Panc1 (cell line): ENCODE results near the gene EPB41L4B. TPM values are rescaled to one million over a fixed set of nuclear protein-coding genes. Genes with fewer than 3 reads are reported as not detected.

Source experiments
- ATAC-seq: fragments of 200-7000 bp; cut with Tn5 transposase; 2 replicates; pipeline ENCODE4 v1.9.1; 2020; ENCODE audit warnings: mild to moderate bottlenecking, moderate library complexity
- BruUV-seq: library from RNA; stranded (reverse); fragments of 400-500 nt; replicated peaks from 2 replicates; lab custom pipeline; 2021; lab: Mats Ljungman, UMichigan
- CTCF ChIA-PET: fragments of 300-600 bp; sonication (Branson Sonifier 250); formaldehyde crosslinking; loops from one replicate; lab custom pipeline; 2022; ENCODE audit warnings: antibody characterized with exemption; lab: Charles Lee
- POLR2A ChIA-PET: fragments of 300-600 bp; sonication (Branson Sonifier 250); formaldehyde crosslinking; loops from one replicate; lab custom pipeline; 2022; ENCODE audit warnings: antibody characterized with exemption; lab: Charles Lee
- DNase-seq: peaks from one replicate; pipeline ENCODE4 v3.0.0-alpha.2; 2010; ENCODE audit warnings: low read depth, low spot score
- H3K27ac ChIP-seq: 2 replicates; pipeline ENCODE4 v1.5.1; 2011; ENCODE audit warnings: mild to moderate bottlenecking, low read length, inconsistent platforms
- H3K27me3 ChIP-seq: fragments of 200-500 bp; sonication (Bioruptor generic); 2 replicates; pipeline ENCODE4 v1.6.0; 2014; ENCODE audit warnings: low read length, inconsistent platforms; ENCODE audit not compliant: control insufficient read depth, insufficient read depth
- H3K36me3 ChIP-seq: fragments of 200-500 bp; sonication (Bioruptor generic); 2 replicates; pipeline ENCODE4 v1.5.1; 2014; ENCODE audit warnings: inconsistent platforms, mild to moderate bottlenecking, low read length, moderate library complexity; ENCODE audit not compliant: control insufficient read depth, insufficient read depth
- H3K4me1 ChIP-seq: 2 replicates; pipeline ENCODE4 v1.5.1; 2011; ENCODE audit warnings: inconsistent platforms, mild to moderate bottlenecking, low read length, moderate library complexity; ENCODE audit not compliant: control insufficient read depth, insufficient read depth
- H3K4me3 ChIP-seq, 2 experiments: 2 replicates each; pipeline ENCODE4 v1.5.1; 2011 to 2012; ENCODE audit warnings: low read depth in 2 of 2, low read length in 2 of 2, mild to moderate bottlenecking in 2 of 2, inconsistent platforms in 1 of 2, moderate library complexity in 1 of 2
- H3K9me3 ChIP-seq: fragments of 200-500 bp; sonication (Bioruptor generic); 2 replicates; pipeline ENCODE4 v1.5.1; 2014; ENCODE audit warnings: low read depth, mild to moderate bottlenecking, inconsistent platforms, low read length, moderate library complexity; ENCODE audit not compliant: control insufficient read depth, insufficient read depth
- CTCF ChIP-seq: fragments of 450-650 bp; IDR thresholded peaks from 2 replicates; pipeline ENCODE4 v1.5.1; 2017; ENCODE audit warnings: mild to moderate bottlenecking
- POLR2AphosphoS5 ChIP-seq: IDR thresholded peaks from 2 replicates; pipeline ENCODE4 v1.6.1; 2012; ENCODE audit warnings: mild to moderate bottlenecking, low read depth, low read length, moderate library complexity
- REST ChIP-seq, 2 experiments: IDR thresholded peaks; 2 replicates each; pipeline ENCODE4 v1.6.1; 2011 to 2012; ENCODE audit warnings: low read depth in 2 of 2, control low read depth in 1 of 2, low read length in 1 of 2, mild to moderate bottlenecking in 1 of 2, moderate library complexity in 1 of 2; ENCODE audit not compliant: insufficient read depth in 1 of 2
- SIN3A ChIP-seq: IDR thresholded peaks from 2 replicates; pipeline ENCODE4 v1.6.1; 2012; ENCODE audit warnings: low read depth, mild to moderate bottlenecking, low read length, moderate library complexity, borderline replicate concordance; ENCODE audit not compliant: insufficient read depth
- TCF7L2 ChIP-seq: IDR thresholded peaks from 2 replicates; pipeline ENCODE4 v1.6.1; 2011; ENCODE audit warnings: mild to moderate bottlenecking, low read depth, low read length, inconsistent platforms
- in situ Hi-C: cut with HindIII; loops from 2 replicates; pipeline ENCODE4 v1.10.0; 2016; ENCODE audit warnings: low sequenced_read_pairs, low pct_unique_long_range_greater_than_20kb
- intact Hi-C: fragments of 100-400 bp; cut with micrococcal nuclease; formaldehyde crosslinking; loops from one replicate; pipeline ENCODE4 v1.10.0; 2022; ENCODE audit not compliant: unreplicated experiment
- total RNA-seq: library from RNA; stranded (reverse); gene quantifications from one replicate; pipeline ENCODE4 v1.2.1, GENCODE V29; 2021; ENCODE audit not compliant: unreplicated experiment

Gene EPB41L4B
- total RNA-seq, 1 experiment from 2014 or later, result 27.8 TPM

- no peak overlapping the region for H3K27ac ChIP-seq
- ATAC-seq, result no peak
- DNase-seq, result no peak
- H3K9me3 ChIP-seq, result no peaks in the 10 kb centered on the region
- ChIA-PET POLR2A (no interaction called here), CTCF (no interaction called here)
- intact Hi-C loops (no loop called here), in situ Hi-C loops (no loop called here)
- no peak overlapping the region for H3K4me3 ChIP-seq
- H3K4me1 ChIP-seq, result 0 out of 2 replicates have a peak, but pooled peaks cover 3% of the 10 kb centered on the region
- no TSS peak for BruUV-seq
- TF ChIP-seq TCF7L2 (no peak), REST (IDR thresholded peaks at IDR 0.05; ENCODE audit: insufficient read depth in 1 of 2, low read depth in 2 of 2, low read length in 1 of 2) (no peak), SIN3A (no peak), CTCF (no peak), POLR2AphosphoS5 (no peak)
- no peaks in the 10 kb centered on the region for H3K27me3 ChIP-seq
- H3K36me3 ChIP-seq, result no peaks in the 10 kb centered on the region
Measured at GRCh38 chr9:109272745-109273144, 48.1 kb downstream of the EPB41L4B start.

- BruUV-seq, result no TSS peak
- Histone ChIP-seq H3K27me3 (no peaks in the 10 kb centered on the region), H3K36me3 (no peaks in the 10 kb centered on the region), H3K4me3 (no peak overlapping the region), H3K27ac (no peak overlapping the region), H3K9me3 (no peaks in the 10 kb centered on the region), H3K4me1 (0 out of 2 replicates have a peak, but pooled peaks cover 3% of the 10 kb centered on the region)
- POLR2A ChIA-PET, result no interaction called here
- intact Hi-C loops, result no loop called here
- CTCF ChIA-PET, result no interaction called here
- ATAC-seq (no peak), DNase-seq (no peak)
- TF ChIP-seq CTCF (no peak), POLR2AphosphoS5 (no peak), TCF7L2 (no peak), SIN3A (no peak), REST (IDR thresholded peaks at IDR 0.05; ENCODE audit: insufficient read depth in 1 of 2, low read depth in 2 of 2, low read length in 1 of 2) (no peak)
- in situ Hi-C loops, result no loop called here
Measured at GRCh38 chr9:109272045-109272444, 48.8 kb downstream of the EPB41L4B start.
